Thoracic aorta (tissue), 2 donors: ENCODE results near the gene OR2V1. TPM values are rescaled to one million over a fixed set of nuclear protein-coding genes. Genes with fewer than 3 reads are reported as not detected.
"Not testable (repeated sequence)": the region's sequence is repeated elsewhere in the genome, so short reads cannot be mapped to it uniquely, and the experiment has no call there.

Source experiments
- ATAC-seq: fragments of 150-250 bp; one replicate; pipeline ENCODE4 v1.8.0; 2017; ENCODE audit warnings: low read depth; ENCODE audit not compliant: insufficient number of reproducible peaks, low FRiP score
- DNase-seq: peaks from one replicate; pipeline ENCODE4 v3.0.0-alpha.2; 2020; ENCODE audit warnings: low spot score
- H3K27ac ChIP-seq, 2 donors: fragments of 200-600 bp; sonication (generic); 1 replicate in 1 of 2; 2 replicates in 1 of 2; pipeline ENCODE4 v1.5.1; 2016; ENCODE audit warnings: mild to moderate bottlenecking in 2 of 2, moderate library complexity in 2 of 2
- H3K27me3 ChIP-seq: fragments of 200-600 bp; sonication (generic); replicated peaks from 2 replicates; pipeline ENCODE4 v1.6.0; 2016; ENCODE audit warnings: mild to moderate bottlenecking; ENCODE audit not compliant: insufficient read depth
- H3K36me3 ChIP-seq: fragments of 200-600 bp; sonication (generic); one replicate; pipeline ENCODE4 v1.5.1; 2016
- H3K4me1 ChIP-seq, 2 donors: fragments of 200-600 bp; sonication (generic); 1 replicate in 1 of 2; 2 replicates in 1 of 2; pipeline versions ENCODE4 v1.5.1 to v1.6.0; 2016; ENCODE audit warnings: low read depth in 2 of 2, mild to moderate bottlenecking in 1 of 2; ENCODE audit not compliant: control insufficient read depth in 1 of 2
- H3K4me3 ChIP-seq: fragments of 200-600 bp; sonication (generic); 2 replicates; pipeline ENCODE4 v1.5.1; 2016; ENCODE audit warnings: mild to moderate bottlenecking
- H3K9me3 ChIP-seq: fragments of 200-600 bp; sonication (generic); 2 replicates; pipeline ENCODE4 v1.5.1; 2016
- total RNA-seq, 2 donors: library from RNA; depleted of rRNA; stranded (reverse); fragments of >200 nt; gene quantifications; one replicate each; pipeline versions ENCODE4 v1.1.0 to v1.2.3, GENCODE V29; 2016
- TF ChIP-seq, protein P1 (sequence below): fragments of 200-600 bp; sonication (generic); IDR thresholded peaks from one replicate; pipeline ENCODE4 v1.5.1; 2019; ENCODE audit warnings: antibody characterized with exemption

Gene OR2V1
- total RNA-seq, 2 donors from 2014 or later, result not detected

DNA sequence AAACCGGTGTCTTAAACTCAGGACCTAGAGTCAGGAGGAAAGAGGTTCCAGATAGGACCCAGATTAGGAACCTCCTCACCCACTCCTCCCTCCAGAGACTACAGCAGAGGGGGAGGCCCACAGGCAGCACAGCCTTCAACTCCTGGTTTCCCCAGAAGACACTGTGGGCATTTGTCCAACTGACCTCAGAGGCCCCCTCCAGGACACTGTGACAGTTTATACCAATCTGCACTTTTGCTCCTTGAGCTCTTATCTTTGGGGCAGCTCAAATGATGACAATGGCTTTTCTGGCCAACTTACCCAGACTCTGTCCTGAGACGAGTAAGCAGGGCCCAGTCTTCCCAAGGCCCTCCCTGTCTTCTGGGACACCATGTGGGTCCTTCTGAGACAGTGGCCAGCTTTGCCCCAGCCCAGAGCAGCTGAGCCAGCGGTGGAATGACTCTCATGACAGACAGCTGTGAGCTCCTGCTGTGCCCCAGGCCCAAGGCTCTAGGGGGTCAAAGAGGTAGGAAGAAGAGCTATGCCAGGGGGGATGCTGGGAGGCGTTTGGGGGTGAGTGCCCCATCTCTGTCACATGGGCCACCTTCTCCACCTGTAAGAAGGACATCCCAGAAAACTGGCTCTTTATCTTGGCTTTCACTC is 30.7 kb upstream of the OR2V1 start:
- no peak for ATAC-seq
- DNase-seq, result no peak
- Histone ChIP-seq H3K4me3 (peak overlapping the region; percentile 33), H3K27ac (no peak overlapping the region), H3K4me1 (no peaks in the 10 kb centered on the region), H3K9me3 (no peaks in the 10 kb centered on the region), H3K36me3 (no peaks in the 10 kb centered on the region), H3K27me3 (no peaks in the 10 kb centered on the region)
- TF ChIP-seq, protein P1, sequence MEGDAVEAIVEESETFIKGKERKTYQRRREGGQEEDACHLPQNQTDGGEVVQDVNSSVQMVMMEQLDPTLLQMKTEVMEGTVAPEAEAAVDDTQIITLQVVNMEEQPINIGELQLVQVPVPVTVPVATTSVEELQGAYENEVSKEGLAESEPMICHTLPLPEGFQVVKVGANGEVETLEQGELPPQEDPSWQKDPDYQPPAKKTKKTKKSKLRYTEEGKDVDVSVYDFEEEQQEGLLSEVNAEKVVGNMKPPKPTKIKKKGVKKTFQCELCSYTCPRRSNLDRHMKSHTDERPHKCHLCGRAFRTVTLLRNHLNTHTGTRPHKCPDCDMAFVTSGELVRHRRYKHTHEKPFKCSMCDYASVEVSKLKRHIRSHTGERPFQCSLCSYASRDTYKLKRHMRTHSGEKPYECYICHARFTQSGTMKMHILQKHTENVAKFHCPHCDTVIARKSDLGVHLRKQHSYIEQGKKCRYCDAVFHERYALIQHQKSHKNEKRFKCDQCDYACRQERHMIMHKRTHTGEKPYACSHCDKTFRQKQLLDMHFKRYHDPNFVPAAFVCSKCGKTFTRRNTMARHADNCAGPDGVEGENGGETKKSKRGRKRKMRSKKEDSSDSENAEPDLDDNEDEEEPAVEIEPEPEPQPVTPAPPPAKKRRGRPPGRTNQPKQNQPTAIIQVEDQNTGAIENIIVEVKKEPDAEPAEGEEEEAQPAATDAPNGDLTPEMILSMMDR, result no peak

DNA sequence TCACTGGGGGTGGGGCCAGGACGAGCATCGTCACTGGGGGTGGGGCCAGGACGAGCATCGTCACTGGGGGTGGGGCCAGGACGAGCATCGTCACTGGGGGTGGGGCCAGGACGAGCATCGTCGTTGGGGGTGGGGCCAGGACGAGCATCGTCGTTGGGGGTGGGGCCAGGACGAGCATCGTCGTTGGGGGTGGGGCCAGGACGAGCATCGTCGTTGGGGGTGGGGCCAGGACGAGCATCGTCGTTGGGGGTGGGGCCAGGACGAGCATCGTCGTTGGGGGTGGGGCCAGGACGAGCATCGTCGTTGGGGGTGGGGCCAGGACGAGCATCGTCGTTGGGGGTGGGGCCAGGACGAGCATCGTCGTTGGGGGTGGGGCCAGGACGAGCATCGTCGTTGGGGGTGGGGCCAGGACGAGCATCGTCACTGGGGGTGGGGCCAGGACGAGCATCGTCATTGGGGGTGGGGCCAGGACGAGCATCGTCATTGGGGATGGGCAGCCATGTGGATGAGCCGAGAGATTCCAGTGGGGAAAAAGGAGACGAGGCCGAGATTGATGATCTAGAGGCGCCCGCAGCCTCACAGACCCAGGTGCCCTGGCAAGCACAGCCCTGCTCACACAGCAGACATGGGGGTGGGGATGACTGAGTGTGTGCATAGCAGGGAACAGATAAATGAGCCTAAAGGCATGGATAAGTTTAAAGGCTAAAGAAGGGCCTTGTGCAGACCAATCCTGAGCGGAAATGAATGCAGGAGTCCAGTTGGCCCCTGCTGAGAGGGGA is 30.0 kb upstream of the OR2V1 start:
- not testable (repeated sequence) for H3K36me3 ChIP-seq, ATAC-seq, DNase-seq, H3K27ac ChIP-seq, H3K4me1 ChIP-seq, H3K9me3 ChIP-seq, H3K27me3 ChIP-seq
- H3K4me3 ChIP-seq, result peak overlapping the region; percentile 33

DNA sequence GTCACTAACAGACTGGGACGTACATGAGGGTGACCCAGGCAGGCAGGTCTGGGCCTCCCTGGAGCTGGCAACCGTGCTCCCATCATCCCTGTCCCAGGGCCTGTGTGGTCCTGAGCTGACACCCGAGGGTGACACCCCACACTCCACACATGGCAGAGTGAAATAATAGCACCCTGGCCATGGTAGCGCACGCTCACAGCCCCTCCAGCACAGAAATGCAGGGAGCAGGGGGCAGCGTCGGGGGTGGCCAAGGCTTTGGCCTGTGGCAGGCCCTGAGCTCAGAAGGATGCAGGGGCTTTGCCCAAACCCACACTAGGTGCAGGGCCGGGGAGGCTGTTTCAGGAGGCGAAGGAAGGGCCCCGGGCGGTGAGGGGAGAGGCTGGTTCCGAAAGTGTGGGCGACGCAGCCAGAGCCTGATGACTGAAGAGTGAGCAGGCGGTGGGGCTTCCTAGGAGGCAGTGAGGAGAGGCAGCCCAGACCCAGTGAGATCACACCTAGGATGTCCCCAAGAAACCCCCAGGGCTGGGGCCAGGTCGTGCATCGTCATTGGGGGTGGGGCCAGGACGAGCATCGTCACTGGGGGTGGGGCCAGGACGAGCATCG is 29.3 kb upstream of the OR2V1 start:
- H3K4me3 ChIP-seq, result peak overlapping the region; percentile 59
- TF ChIP-seq, protein P1, result no peak
- DNase-seq (no peak), ATAC-seq (no peak)
- H3K9me3 ChIP-seq, result no peaks in the 10 kb centered on the region
- no peaks in the 10 kb centered on the region for H3K4me1 ChIP-seq
- H3K36me3 ChIP-seq, result no peaks in the 10 kb centered on the region
- peak overlapping the region; percentile 41 to 43 for H3K27ac ChIP-seq
- H3K27me3 ChIP-seq, result no peaks in the 10 kb centered on the region

DNA sequence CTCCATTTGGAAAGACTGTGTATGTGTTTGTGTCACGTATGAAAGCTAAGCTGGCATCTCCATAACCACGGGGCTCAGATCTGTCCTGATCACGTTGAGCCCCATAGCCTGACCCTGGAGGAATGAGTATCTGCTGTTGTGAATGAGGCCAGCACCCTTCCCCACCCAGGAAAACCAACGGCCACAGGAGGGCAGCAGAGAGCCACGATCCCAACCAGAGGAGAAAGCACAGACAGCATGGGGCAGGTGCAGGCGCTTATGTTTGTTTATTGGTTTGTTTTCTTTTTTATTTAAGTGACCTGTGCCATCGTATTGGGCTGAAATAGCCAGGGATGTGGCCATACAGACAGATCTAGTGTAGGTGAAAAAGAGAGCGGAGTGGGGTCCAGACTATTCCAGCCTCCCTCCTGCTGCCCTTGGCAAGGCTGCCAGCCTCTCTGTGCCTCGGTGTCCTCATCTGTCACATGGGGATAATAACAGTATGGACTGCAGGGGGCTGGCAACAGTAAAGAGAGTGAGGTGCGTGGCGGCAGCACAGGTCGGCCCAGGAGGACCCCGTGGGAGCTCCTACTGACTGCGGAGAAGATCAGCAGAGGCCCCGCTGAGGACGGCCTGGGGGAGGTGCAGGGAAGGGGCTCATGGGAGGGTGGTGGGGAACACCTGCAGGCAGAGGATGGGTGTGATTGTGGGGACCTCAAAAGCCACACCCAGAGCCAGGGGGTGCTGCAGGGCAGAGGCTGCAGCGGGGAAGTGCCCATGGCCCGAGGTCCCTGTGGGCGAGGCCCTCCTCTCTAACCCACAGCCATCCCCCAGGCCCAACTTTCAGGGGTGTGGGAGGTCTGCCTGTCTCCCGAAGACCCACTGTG is 28.6 kb upstream of the OR2V1 start:
- H3K4me3 ChIP-seq, result no peak overlapping the region
- no peaks in the 10 kb centered on the region for H3K9me3 ChIP-seq
- TF ChIP-seq, protein P1, result peak; percentile 83
- H3K36me3 ChIP-seq, result no peaks in the 10 kb centered on the region
- DNase-seq (peak; percentile 36), ATAC-seq (peak; percentile 59)
- no peaks in the 10 kb centered on the region for H3K27me3 ChIP-seq
- no peaks in the 10 kb centered on the region for H3K4me1 ChIP-seq
- H3K27ac ChIP-seq, result no peak overlapping the region

DNA sequence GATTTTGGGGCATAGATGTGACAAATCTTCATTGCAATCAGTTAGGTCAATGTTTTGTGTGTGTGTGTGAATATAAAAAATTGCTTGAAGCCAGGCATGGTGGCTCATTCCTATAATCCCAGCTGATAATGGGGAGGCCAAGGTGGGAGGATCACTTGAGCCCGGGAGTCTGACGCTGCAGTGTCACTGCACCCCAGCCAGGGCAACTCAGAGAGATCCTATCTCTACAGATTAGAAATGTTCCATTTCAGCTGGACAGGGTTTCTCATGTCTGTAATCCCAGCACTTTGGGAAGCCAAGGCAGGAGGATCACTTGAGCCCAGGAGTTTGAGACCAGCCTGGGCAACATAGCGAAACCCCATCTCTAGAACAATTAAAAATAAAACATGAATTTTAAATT is 27.9 kb upstream of the OR2V1 start:
- Histone ChIP-seq H3K4me3 (no peak overlapping the region), H3K27me3 (no peaks in the 10 kb centered on the region), H3K4me1 (no peaks in the 10 kb centered on the region), H3K9me3 (no peaks in the 10 kb centered on the region), H3K27ac (no peak overlapping the region), H3K36me3 (no peaks in the 10 kb centered on the region)
- TF ChIP-seq, protein P1, result no peak
- ATAC-seq (no peak), DNase-seq (no peak)
